Cardiac fibroblast (primary cell): ENCODE measurements around the gene YRDC.

Source experiments
- DNase-seq, 2 donors: peaks; one replicate each; pipeline versions ENCODE4 v3.0.0 to v3.0.0-alpha.2; 2010; ENCODE audit warnings: low read depth in 2 of 2
- H3K4me3 ChIP-seq, 2 donors: replicated peaks in 1 of 2; 1 replicate in 1 of 2; 2 replicates in 1 of 2; pipeline ENCODE4 v1.5.1; 2011; ENCODE audit warnings: low read depth in 2 of 2, low read length in 2 of 2, mild to moderate bottlenecking in 2 of 2, moderate library complexity in 1 of 2
- CTCF ChIP-seq: IDR thresholded peaks from one replicate; pipeline ENCODE4 v1.5.1; 2011; ENCODE audit warnings: low read depth, mild to moderate bottlenecking, low read length, inconsistent platforms

The YRDC gene

GRCh38 chr1:37762516-37762915 is 45.5 kb downstream of the YRDC start:
- no peak for TF ChIP-seq CTCF
- no peak for DNase-seq
- H3K4me3 ChIP-seq: no peak overlapping the region

GRCh38 chr1:37761416-37762095 is 46.5 kb downstream of the YRDC start:
- no peak overlapping the region for H3K4me3 ChIP-seq
- TF ChIP-seq CTCF: no peak
- no peak for DNase-seq

GRCh38 chr1:37759451-37759850 is 48.6 kb downstream of the YRDC start:
- DNase-seq: no peak
- H3K4me3 ChIP-seq: no peak overlapping the region
- TF ChIP-seq CTCF: no peak

GRCh38 chr1:37755951-37756560 is 52.0 kb downstream of the YRDC start:
- TF ChIP-seq CTCF: no peak
- no peak for DNase-seq
- H3K4me3 ChIP-seq: no peak overlapping the region

GRCh38 chr1:37755290-37755689 is 52.7 kb downstream of the YRDC start:
- H3K4me3 ChIP-seq: no peak overlapping the region
- DNase-seq: no peak
- no peak for TF ChIP-seq CTCF

GRCh38 chr1:37753473-37754321 is 54.3 kb downstream of the YRDC start:
- no peak for DNase-seq
- no peak for TF ChIP-seq CTCF
- H3K4me3 ChIP-seq: no peak overlapping the region
